ENCODE measurements around the gene NEK11.

DNA sequence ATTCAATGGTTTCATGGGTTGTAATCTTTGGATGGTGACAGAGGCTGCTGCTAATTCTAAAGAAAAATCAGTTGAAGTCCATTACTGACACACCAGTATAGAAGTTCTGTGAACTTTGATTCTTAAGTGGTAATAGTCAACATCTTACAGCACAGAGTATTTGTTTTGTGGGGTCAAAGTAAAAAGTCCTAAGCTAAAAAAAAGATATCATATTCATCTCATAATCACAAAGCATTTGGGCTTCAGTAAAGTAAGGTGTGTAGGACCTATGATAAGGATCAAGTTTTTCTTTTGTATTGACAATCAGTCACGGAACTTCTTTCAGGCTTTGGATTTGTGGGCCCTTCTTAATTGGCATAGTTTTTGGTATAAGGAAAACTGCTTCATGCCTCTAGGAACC is 1.1 kb upstream of the NEK11 start:
- TF ChIP-seq CTCF (IDR thresholded peaks at IDR 0.05): no peak
- TF ChIP-seq POLR2A (IDR thresholded peaks at IDR 0.05): no peak
